ENCODE results near the gene TBX5.

Gene TBX5

DNA sequence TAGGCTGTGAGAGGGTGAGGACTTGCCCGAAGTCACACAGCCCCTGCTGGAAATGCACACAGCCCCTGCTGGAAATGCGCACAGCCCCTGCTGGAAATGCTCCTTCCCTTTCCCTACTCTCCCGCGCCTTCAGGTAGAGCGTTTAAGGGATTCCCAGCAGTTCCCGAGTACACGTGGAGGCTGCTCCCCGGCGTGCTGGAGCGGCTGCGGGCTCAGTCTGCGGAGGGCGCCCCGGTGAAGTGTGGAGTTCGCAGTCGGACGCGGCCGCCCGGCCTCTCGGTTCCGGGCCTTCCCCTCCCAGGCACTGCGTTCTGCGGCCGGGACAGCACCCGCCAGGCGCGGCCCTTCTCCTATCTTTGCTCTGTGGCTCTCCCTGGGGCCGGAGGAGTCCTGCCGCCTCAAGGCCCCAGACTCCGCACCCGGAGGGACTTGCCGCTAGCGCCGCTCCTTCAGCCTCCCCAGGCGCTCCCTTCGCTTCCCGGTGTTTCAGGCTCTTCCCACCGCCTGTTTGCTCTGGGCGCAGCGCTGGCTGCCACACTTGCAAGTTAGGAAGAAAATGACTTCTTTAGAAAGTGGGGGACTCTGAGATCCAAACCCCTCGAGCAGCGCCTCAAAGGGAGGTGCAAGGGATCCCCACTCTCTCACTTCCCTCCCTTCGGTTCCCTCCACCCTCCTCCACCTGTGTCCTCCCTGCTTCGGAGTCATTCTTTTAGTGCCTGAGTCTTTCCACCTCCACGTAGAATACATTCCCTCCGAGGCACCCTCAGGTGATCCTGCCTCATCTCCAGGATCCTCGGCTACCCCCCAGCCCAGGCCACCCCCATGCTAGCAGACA, 8.3 kb upstream of the TBX5 start:
- ATAC-seq (replicated peaks) (no peak), DNase-seq (no peak)
- peaks cover 5 to 14% of the 10 kb centered on the region in 2 donors for H3K4me1 Mint-ChIP-seq
- no peaks in the 10 kb centered on the region for H3K36me3 Mint-ChIP-seq
- H3K27me3 Mint-ChIP-seq = peaks cover 71 to 85% of the 10 kb centered on the region in 2 donors
- H3K9me3 Mint-ChIP-seq = peaks cover 2 to 4% of the 10 kb centered on the region in 2 donors
- H3K4me3 Mint-ChIP-seq = no peak overlapping the region
- peak overlapping the region; percentile 52 for H3K27ac Mint-ChIP-seq

DNA sequence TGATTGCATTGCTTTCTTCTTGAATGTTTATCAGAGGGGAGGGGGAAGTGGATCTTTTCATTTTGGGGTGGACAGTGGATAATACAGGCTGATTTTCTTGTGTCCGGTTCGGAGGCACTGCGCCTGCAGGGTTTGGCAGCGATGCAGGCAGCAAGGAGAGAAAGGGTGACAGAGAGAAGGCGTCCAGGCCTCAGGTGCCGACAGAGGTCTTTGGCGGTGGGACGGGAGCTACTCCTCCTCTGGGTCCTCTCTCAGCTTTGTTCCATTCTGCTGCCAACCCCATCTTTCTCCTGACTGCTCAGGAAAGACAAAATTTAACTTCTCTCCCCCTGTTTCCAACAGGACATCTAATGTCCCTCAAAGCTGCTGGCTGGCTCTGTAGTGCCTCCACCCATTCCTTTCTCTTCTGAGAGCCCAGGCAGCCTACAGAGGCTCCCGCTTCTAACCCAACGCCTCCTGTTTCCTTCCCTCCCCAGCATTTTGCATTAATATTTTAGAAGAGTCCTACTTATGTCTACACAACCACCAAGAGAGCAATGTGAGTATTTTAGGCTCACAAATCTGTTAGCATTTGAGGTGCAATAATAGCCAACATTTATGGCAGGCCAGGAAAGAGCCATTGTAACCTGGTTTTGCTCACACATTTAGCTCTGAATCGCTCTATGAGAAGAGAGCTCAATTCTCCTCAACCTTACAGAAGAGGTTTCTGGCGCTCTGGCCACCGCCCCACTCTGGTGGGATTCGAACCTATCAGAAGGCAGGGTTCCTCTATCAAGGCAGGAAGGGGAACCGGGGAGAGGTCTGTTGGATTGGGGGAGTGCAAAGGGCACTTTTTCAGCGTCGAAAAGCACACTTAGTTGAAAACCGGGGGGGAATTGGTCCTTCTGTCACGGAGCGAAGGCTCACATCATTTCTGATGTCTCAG, 7.1 kb upstream of the TBX5 start:
- H3K27me3 Mint-ChIP-seq = peaks cover 76 to 91% of the 10 kb centered on the region in 2 donors
- no peak for DNase-seq
- ATAC-seq (replicated peaks) = no peak
- no peak overlapping the region for H3K4me3 Mint-ChIP-seq
- H3K27ac Mint-ChIP-seq = no peak overlapping the region
- peaks cover 7 to 23% of the 10 kb centered on the region in 2 donors for H3K4me1 Mint-ChIP-seq
- H3K36me3 Mint-ChIP-seq = no peaks in the 10 kb centered on the region
- H3K9me3 Mint-ChIP-seq = peaks cover 0 to 2% of the 10 kb centered on the region in 2 donors

DNA sequence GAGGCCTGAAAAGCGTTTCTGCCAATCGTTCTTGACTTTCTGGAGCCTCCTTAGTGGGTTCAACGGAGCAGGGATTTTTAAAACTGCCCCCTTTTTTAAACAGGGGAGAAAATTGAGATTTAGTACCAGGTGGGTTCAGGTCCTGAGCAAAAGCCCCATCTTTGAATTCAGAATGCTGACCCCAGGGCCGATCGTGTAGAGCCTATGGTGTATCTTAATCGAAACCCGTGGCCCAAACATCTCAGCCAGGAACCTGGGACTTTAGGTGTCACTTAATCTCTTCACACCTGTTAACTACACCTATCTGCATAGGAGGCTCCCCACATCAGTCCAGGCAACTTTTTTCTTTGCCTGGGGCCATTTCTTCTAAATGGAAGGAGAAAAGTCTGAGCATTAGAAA, 6.4 kb upstream of the TBX5 start:
- no peak overlapping the region for H3K27ac Mint-ChIP-seq
- peaks cover 0 to 2% of the 10 kb centered on the region in 2 donors for H3K36me3 Mint-ChIP-seq
- ATAC-seq (replicated peaks) (no peak), DNase-seq (no peak)
- peaks cover 0 to under 1% of the 10 kb centered on the region in 2 donors for H3K9me3 Mint-ChIP-seq
- no peak overlapping the region for H3K4me3 Mint-ChIP-seq
- H3K27me3 Mint-ChIP-seq = peaks cover 79 to 91% of the 10 kb centered on the region in 2 donors
- H3K4me1 Mint-ChIP-seq = peaks cover 7 to 27% of the 10 kb centered on the region in 2 donors

DNA sequence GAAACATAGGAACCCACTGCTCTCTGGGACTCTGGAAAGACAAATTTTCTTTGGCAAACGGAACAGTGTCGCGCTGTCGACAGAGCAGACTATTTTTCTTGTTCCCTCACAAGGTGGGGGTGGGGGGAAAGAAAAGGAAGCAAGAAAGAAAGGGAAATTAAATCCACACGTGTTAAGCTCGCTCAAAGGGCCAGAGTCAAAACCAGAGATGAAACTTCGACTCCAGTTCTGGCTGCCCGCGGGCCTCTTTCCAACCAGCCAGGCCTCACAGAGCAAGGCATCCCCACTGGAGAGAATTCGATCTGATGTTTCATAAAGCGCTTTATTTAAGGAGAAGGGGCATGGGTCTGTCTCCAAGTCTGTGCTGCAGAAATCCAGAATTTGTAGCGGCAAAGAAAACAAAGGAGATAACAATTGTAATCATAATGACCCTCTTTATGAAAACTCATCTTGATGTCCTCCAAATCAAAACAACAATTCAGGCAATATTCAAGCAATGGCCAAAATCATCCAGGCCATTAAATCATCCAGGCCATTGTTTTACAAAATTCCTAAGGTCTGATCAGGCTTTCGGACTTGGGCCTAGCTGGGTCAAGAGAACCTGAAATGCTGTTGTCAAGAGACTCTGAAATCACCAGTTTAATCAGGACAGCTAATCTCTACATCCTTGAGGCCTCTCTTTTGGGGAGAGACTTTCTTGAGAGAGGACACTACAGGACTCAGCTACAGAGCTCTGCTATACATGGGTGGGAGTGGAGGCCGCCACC, 5.3 kb upstream of the TBX5 start:
- H3K9me3 Mint-ChIP-seq = no peaks in the 10 kb centered on the region
- H3K4me3 Mint-ChIP-seq = no peak overlapping the region
- H3K36me3 Mint-ChIP-seq = peaks cover under 1 to 2% of the 10 kb centered on the region in 2 donors
- H3K27ac Mint-ChIP-seq = no peak overlapping the region
- H3K27me3 Mint-ChIP-seq = peaks cover 82 to 93% of the 10 kb centered on the region in 2 donors
- ATAC-seq (replicated peaks) (no peak), DNase-seq (no peak)
- peaks cover 9 to 27% of the 10 kb centered on the region in 2 donors for H3K4me1 Mint-ChIP-seq

DNA sequence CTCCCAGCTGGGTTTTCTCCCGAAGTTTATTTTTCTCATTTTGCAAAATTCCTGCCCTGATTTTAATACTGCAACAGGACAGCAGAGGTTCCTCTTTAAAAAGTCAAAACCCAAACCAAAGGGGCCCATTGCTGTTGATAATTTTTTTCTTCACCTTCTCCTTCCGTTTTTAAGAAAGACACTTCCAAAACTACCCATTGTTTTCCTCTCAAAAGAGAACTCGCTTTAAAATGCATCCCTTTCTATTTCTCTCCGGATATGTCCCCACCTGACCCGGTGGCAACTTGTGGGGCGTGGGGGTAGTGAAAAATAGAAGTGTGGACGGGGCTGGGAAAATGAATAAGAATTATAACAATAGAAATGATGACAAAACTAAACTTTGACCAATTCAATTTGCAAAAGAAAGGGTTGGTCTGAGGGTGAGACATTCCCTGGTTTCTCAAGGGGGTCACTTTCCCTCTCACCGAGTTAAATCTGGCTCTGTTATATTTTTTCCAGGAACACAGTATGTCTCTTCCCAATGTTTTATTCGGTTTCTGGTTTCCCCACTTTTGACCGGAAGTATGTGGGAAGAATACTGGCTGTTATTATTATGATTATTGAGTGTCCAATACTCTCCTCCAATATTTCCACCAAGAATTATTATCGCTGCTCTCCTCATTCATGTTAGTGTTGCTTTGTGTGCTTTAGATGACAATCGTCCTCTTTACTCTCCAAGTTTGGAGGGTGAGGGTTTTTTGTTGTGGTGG, 4.1 kb upstream of the TBX5 start:
- Mint-ChIP-seq H3K4me1 (peaks cover 10 to 36% of the 10 kb centered on the region in 2 donors), H3K27me3 (peaks cover 89 to 94% of the 10 kb centered on the region in 2 donors), H3K4me3 (peak overlapping the region in 1 of 2 donors; percentile 11), H3K27ac (peak overlapping the region; percentile 60), H3K9me3 (no peaks in the 10 kb centered on the region), H3K36me3 (peaks cover 4 to 7% of the 10 kb centered on the region in 2 donors)
- ATAC-seq (replicated peaks) (no peak), DNase-seq (no peak)

DNA sequence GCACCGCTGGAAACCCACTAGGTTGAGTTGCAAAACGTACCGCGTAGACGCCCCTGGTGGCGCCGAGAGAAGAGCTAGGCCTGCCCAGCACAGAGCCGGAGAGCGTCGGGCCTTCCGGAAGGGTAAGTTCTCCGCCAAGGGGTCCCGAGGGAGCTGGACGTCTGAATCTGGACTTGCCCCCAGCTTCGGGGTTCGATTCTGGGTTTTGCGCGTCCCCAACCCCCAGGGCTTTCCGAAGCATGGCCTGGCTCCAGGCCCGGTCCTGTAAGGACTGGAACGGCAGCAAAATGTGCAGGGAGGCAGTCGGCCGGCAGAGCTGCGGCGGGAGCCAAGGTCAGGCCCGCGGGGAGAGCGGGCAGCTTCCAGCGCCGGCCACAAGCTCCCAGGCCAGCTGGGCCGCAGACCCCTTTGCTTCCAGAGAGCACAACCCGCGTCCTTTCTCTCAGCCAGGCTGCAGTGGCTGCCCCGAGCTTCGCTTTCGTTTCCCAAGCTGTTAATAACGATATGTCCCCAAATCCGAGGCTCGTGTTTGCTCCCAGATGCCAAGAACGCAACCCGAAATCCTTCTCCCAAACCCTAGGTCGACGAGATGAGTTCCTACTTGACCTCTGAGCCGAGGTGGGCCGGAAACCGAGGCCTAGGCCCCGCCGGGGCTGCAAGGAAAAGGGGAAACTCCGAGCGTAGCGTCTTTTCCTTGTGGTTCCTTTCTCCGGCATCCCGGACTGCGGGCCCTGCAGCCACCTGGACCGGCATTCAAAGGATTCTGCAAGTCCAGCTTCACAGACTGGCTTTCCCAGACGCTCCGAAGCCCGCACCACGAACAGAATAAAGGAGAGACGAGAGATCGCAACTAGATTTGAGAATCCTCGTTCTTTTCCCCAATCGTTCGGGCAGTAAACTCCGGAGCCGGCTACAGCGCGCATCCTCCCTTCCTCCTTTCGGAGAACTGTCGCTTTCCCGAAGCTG, 3.2 kb upstream of the TBX5 start:
- Mint-ChIP-seq H3K27ac (peak overlapping the region; percentile 84), H3K36me3 (peaks cover 4 to 7% of the 10 kb centered on the region in 2 donors), H3K4me1 (peaks cover 8 to 36% of the 10 kb centered on the region in 2 donors), H3K9me3 (no peaks in the 10 kb centered on the region), H3K27me3 (peaks cover 86 to 94% of the 10 kb centered on the region in 2 donors), H3K4me3 (peak overlapping the region; percentile 69 to 70)
- DNase-seq = no peak
- no peak for ATAC-seq (replicated peaks)

DNA sequence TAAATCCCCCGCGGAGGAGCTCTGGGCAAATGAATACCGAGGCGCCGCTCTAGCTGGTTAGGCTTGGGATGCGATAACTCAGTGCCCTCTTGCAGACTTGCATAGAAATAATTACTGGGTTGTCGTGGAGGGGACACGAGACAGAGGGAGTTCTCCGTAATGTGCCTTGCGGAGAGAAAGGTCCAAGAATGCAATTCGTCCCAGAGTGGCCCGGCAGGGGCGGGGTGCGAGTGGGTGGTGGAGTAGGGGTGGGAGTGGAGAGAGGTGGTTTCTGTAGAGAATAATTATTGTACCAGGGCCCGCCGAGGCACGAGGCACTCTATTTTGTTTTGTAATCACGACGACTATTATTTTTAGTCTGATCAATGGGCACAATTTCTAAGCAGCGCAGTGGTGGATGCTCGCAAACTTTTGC, 2.5 kb upstream of the TBX5 start:
- peaks cover 8 to 36% of the 10 kb centered on the region in 2 donors for H3K4me1 Mint-ChIP-seq
- no peak for DNase-seq
- ATAC-seq (replicated peaks) = no peak
- peak overlapping the region; percentile 63 to 70 for H3K4me3 Mint-ChIP-seq
- H3K27me3 Mint-ChIP-seq = peaks cover 91 to 97% of the 10 kb centered on the region in 2 donors
- H3K27ac Mint-ChIP-seq = peak overlapping the region; percentile 42
- H3K36me3 Mint-ChIP-seq = peaks cover 4 to 7% of the 10 kb centered on the region in 2 donors
- H3K9me3 Mint-ChIP-seq = no peaks in the 10 kb centered on the region

DNA sequence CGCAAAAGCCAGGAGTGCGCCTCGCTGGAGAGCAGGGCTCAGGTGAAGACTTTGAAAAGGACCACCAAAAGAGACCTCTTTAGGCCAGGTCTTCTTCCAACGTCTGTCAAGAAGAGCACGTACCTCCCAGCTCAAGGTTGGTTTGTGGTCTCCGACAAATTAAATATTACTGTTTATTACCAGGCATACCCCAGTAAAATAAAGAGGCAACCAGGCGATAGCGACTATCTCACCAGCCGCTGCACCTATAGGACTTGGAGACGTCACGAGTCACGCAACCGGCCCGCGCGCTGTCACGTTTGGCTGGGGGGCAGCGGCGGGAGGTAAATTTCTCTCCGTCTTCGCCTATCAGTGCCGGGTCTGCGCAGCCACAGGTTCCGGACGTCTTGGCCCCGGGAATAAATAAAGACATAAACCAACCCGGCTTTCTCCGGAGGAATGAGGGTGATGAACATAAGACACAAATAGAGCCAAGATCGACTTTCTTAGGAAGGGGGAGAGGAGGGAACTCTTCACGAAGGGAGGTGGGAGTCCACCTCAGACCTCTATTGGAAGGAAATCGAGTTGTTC, 2.0 kb upstream of the TBX5 start:
- peaks cover 4 to 7% of the 10 kb centered on the region in 2 donors for H3K36me3 Mint-ChIP-seq
- ATAC-seq (replicated peaks) = no peak
- peaks cover 8 to 41% of the 10 kb centered on the region in 2 donors for H3K4me1 Mint-ChIP-seq
- peak overlapping the region; percentile 81 for H3K27ac Mint-ChIP-seq
- peaks cover 91 to 97% of the 10 kb centered on the region in 2 donors for H3K27me3 Mint-ChIP-seq
- H3K4me3 Mint-ChIP-seq = peak overlapping the region; percentile 7 to 39
- DNase-seq = no peak
- no peaks in the 10 kb centered on the region for H3K9me3 Mint-ChIP-seq

DNA sequence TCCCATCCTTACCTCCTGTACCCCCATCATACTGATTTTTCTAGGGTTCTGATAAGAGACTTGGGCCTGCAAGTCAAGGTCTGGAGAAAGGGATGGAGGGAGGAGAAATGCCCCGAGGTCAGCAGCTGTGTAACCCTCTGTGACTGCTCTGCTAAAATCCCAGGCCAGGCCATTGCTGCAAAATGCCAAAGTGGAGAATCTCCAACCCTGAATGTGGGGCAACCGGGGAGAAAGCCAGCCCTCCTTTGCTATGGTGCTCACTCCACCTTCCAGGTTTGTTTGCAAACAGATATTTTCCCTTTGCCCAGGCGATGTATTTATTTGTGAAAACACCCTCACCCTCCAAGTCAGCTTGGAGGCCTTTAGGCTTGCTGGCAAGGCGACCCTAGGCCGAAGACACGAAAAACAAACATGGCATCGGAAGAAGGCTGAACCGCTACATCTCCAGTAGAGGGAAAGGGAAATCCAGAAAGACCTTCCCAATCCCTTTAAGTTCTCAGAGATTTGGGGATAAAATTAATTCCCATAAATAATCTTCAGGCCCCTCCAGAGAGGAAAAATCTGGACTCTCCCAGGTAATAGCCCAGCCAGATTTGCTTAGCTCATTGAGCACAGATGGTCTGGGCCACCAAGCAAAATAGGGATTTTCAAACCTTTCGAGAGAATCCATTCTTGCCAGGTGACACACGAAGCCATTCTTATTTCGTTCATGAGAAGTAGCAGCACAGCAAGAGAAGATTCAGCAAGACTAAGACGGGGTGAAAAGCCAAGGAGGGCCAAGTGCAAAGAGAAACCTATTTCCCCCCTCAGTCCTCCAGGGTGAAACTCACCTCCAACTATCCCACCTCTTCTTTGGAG, 1.3 kb upstream of the TBX5 start:
- Mint-ChIP-seq H3K9me3 (no peaks in the 10 kb centered on the region), H3K36me3 (peaks cover 4 to 7% of the 10 kb centered on the region in 2 donors), H3K27me3 (peaks cover 91 to 97% of the 10 kb centered on the region in 2 donors), H3K27ac (peak overlapping the region; percentile 85), H3K4me3 (no peak overlapping the region), H3K4me1 (peaks cover 8 to 43% of the 10 kb centered on the region in 2 donors)
- DNase-seq (no peak), ATAC-seq (replicated peaks) (no peak)

DNA sequence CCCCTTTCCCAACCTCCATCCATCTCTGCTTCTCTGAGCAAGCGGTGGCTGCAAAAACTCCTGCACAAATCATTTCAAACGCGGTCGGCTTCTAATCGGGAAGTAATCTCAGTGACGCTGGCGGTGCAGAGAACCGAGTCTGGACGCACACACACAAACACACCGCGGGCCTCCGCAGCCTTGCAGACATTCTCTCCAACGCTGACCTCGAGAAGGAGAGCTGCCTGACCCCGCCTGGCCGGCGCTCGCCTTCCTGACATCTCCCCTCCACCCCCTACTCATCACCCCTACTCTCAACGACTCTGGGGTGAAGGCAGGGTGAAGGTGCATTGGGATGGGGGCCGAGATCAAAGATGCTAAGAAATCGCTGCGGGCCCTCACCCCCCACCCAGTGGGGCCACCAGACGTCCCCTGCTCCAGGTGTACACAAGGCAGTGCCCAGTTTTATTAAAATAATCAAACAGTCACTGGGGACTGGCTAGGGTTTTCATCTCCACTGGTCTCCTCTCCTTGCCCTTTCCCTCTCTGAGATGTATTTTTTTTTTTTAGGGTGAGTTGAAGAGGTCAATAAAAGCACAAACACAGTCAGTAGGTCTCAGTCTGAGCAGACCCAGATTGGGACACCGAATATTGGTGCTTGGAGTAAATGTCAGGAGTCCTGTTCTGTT, 506 bp upstream of the TBX5 start:
- peak overlapping the region; percentile 30 to 70 for H3K4me3 Mint-ChIP-seq
- peaks cover 4 to 7% of the 10 kb centered on the region in 2 donors for H3K36me3 Mint-ChIP-seq
- H3K27me3 Mint-ChIP-seq = peaks cover 93 to 98% of the 10 kb centered on the region in 2 donors
- H3K27ac Mint-ChIP-seq = peak overlapping the region; percentile 89
- H3K9me3 Mint-ChIP-seq = no peaks in the 10 kb centered on the region
- ATAC-seq (replicated peaks) = no peak
- peaks cover 10 to 43% of the 10 kb centered on the region in 2 donors for H3K4me1 Mint-ChIP-seq
- DNase-seq = no peak

DNA sequence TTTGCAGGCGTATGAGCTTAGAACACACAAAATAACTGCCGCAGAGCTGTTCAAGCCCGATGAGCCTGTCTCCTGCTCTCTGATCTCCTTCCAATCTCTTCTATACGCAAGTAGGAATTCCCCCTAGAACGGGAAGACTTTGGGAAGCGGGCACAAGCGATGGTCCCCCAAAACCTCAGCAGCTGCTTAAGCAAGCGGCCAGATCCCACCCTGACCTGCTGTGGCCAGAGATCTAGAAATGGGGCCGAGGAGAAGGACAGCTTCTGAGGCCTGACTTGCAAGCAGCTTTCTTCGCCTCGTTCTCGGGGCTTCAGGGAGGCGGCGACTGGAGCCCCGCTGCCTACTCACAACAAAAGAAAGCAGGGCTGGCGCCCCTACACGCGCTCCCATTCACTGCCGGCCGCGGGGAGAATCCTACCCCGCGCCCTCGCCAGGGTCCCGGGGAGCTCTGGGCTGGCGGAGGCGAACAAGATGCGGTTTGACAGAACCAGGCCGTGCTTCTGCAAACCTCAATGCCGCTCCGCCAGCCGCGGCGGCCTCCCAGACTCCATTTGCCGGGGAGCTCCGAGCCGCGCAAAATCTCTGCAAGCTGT, 922 bp downstream of the TBX5 start:
- DNase-seq (no peak), ATAC-seq (replicated peaks) (no peak)
- H3K36me3 Mint-ChIP-seq = peaks cover 4 to 7% of the 10 kb centered on the region in 2 donors
- peaks cover 10 to 37% of the 10 kb centered on the region in 2 donors for H3K4me1 Mint-ChIP-seq
- no peaks in the 10 kb centered on the region for H3K9me3 Mint-ChIP-seq
- H3K27me3 Mint-ChIP-seq = peaks cover 84 to 98% of the 10 kb centered on the region in 2 donors
- H3K4me3 Mint-ChIP-seq = no peak overlapping the region
- peak overlapping the region; percentile 59 for H3K27ac Mint-ChIP-seq

Measured in stimulated activated naive B cell treated with anti-CD40 and anti-IgM and Interleukin-4, amounts not matched to agents 10 μg/mL and 1 μg/mL and 100 μg/mL, for 72 hours (primary cell).